EL (cell line): ENCODE results near the gene RALB.

ENCODE experiments used
- DNase-seq: peaks from one replicate; pipeline ENCODE4 v3.0.0-alpha.2; 2016

Gene RALB

GRCh38 chr2:120269076-120269744 is 16.6 kb downstream of the RALB start:
- DNase-seq: no peak

- DNase-seq: no peak
Observed at GRCh38 chr2:120269816-120270215, 17.2 kb downstream of the RALB start.

GRCh38 chr2:120271711-120272379 is 19.2 kb downstream of the RALB start:
- no peak for DNase-seq

GRCh38 chr2:120272763-120273481 is 20.3 kb downstream of the RALB start:
- DNase-seq: no peak

GRCh38 chr2:120275617-120276400 is 23.2 kb downstream of the RALB start:
- no peak for DNase-seq

GRCh38 chr2:120277505-120278205 is 25.0 kb downstream of the RALB start:
- no peak for DNase-seq

- no peak for DNase-seq
Observed at GRCh38 chr2:120278901-120279300, 26.2 kb downstream of the RALB start.

GRCh38 chr2:120279708-120280107 is 27.1 kb downstream of the RALB start:
- DNase-seq: no peak

GRCh38 chr2:120283649-120284048 is 31.0 kb downstream of the RALB start:
- peak; percentile 13 for DNase-seq

- no peak for DNase-seq
Observed at GRCh38 chr2:120285056-120285455, 32.4 kb downstream of the RALB start.

- peak; percentile 89 for DNase-seq
Observed at GRCh38 chr2:120287183-120288015, 34.7 kb downstream of the RALB start.

GRCh38 chr2:120288016-120288373 is 35.3 kb downstream of the RALB start:
- no peak for DNase-seq

- no peak for DNase-seq
Observed at GRCh38 chr2:120289221-120289906, 36.7 kb downstream of the RALB start.

GRCh38 chr2:120290737-120291136 is 38.1 kb downstream of the RALB start:
- no peak for DNase-seq

- peak; percentile 57 for DNase-seq
Observed at GRCh38 chr2:120291401-120292311, 39.0 kb downstream of the RALB start.

GRCh38 chr2:120293096-120294007 is 40.7 kb downstream of the RALB start:
- no peak for DNase-seq

GRCh38 chr2:120294008-120294340 is 41.3 kb downstream of the RALB start:
- no peak for DNase-seq

GRCh38 chr2:120298173-120298835 is 45.7 kb downstream of the RALB start:
- peak; percentile 53 for DNase-seq
